Heart right ventricle (tissue), 16 donors: ENCODE data around the gene NPPA. TPM values are rescaled to one million over a fixed set of nuclear protein-coding genes. Genes with fewer than 3 reads are reported as not detected.
"Not testable (repeated sequence)": the region's sequence is repeated elsewhere in the genome, so short reads cannot be mapped to it uniquely, and the experiment has no call there.

Experiments
- ATAC-seq, 8 donors: fragments of 200-7000 bp; cut with Tn5 transposase; one replicate each; pipeline ENCODE4 v1.9.1; 2020; ENCODE audit warnings: mild to moderate bottlenecking in 8 of 8, moderate library complexity in 8 of 8, moderate number of reproducible peaks in 1 of 8
- DNase-seq, 2 donors: peaks; one replicate each; pipeline ENCODE4 v3.0.0-alpha.2; 2020
- H3K27ac ChIP-seq, 10 donors: fragments of 200-600 bp; sonication (generic) in 2 of 10; one replicate each; pipeline versions ENCODE4 v1.5.0 to v1.8.0; 2020 to 2022; ENCODE audit warnings: mild to moderate bottlenecking in 3 of 10
- H3K27me3 ChIP-seq, 7 donors: fragments of 200-600 bp; one replicate each; pipeline ENCODE4 v1.8.0; 2021 to 2022; ENCODE audit warnings: mild to moderate bottlenecking in 2 of 7
- H3K36me3 ChIP-seq, 9 donors: fragments of 200-600 bp; sonication (generic) in 1 of 9; one replicate each; pipeline versions ENCODE4 v1.5.0 to v1.8.0; 2020 to 2022; ENCODE audit warnings: mild to moderate bottlenecking in 2 of 9
- H3K4me1 ChIP-seq, 9 donors: fragments of 200-600 bp; sonication (generic) in 1 of 9; one replicate each; pipeline versions ENCODE4 v1.5.0 to v1.8.0; 2020 to 2022; ENCODE audit warnings: mild to moderate bottlenecking in 4 of 9
- H3K4me3 ChIP-seq, 10 donors: fragments of 200-600 bp; sonication (generic) in 2 of 10; one replicate each; pipeline versions ENCODE4 v1.5.0 to v1.8.0; 2020 to 2022; ENCODE audit warnings: mild to moderate bottlenecking in 7 of 10, moderate library complexity in 2 of 10
- H3K9me3 ChIP-seq, 11 donors: fragments of 200-600 bp in 10 of 11; sonication (generic) in 2 of 11; one replicate each; pipeline versions ENCODE4 v1.5.0 to v1.8.0; 2013 to 2022; ENCODE audit warnings: mild to moderate bottlenecking in 2 of 11, control low read depth in 1 of 11, moderate library complexity in 1 of 11
- WGBS, 2 donors: extraction: QIAGEN DNeasy Blood & Tissue Kit; methylation state at CpG; one replicate each; pipeline ENCODE4 v1.1.7; 2013; ENCODE audit warnings: inconsistent platforms in 1 of 2; 5-methylcytosine and 5-hydroxymethylcytosine counted together
- intact Hi-C, 10 donors: fragments of 100-400 bp; cut with DNase I; formaldehyde crosslinking; loops; one replicate each; pipeline versions ENCODE4 v1.11.1 to v1.14.2; 2022
- long read RNA-seq, 3 donors: library from polyadenylated mRNA; unstranded; transcript quantifications; one replicate each; pipeline ENCODE4 v2.0.0, GENCODE V29; 2020 to 2021
- polyA plus RNA-seq, 2 donors: library from polyadenylated mRNA; stranded (reverse); fragments of 200-250 nt; gene quantifications; one replicate each; pipeline ENCODE4 v1.2.3, GENCODE V29; 2013
- total RNA-seq, 10 donors: library from RNA; stranded (reverse); fragmentation: NEBNext Ultra II Directional in 3 of 10; extraction: Animal tissue kit (Norgen Biotek cat#: 25700) in 3 of 10; gene quantifications; one replicate each; pipeline versions ENCODE4 v1.2.1 to v1.2.4, GENCODE V29; 2021 to 2023
- TF ChIP-seq, protein P1 (sequence below), 9 donors: fragments of 200-600 bp; sonication (generic) in 2 of 9; IDR thresholded peaks; one replicate each; pipeline versions ENCODE4 v1.5.0 to v1.8.0; 2021 to 2022; ENCODE audit warnings: antibody characterized with exemption in 9 of 9, mild to moderate bottlenecking in 5 of 9, moderate library complexity in 1 of 9
- donor health status: Arrhythmogenic right ventricular cardiomyopathy.
- donor health status: ischemic (EF 13 %, LVEDD 7.1; RV severe dilation, severe dysfunction).
- donor health status: healthy with polysubstance abuse.
- donor health status: DM: no; HTN: yes; CAD: no.
- donor health status: DM: no; HTN: no; CAD: no.
- donor health status: ischemic (EF 25% LVEDD 6.9; RV normal size, moderate dysfunction).
- donor health status: ischemic (EF 25% LVEDD 5.7; RV mildly dilated, moderate dysfunction).
- donor health status: healthy.
- donor health status: DM: yes; HTN: yes; CAD: no.
- donor health status: Ischemic cardiomyopathy.
- donor health status: ischemic (EF 35%, LVEDD 5.7; RV mildly dilated, moderate dysfunction).
- donor health status: nonischemic (EF 11% LVEDD 7.7; RV severe dilation, severe dysfunction).
- donor health status: DM: yes; HTN: yes; CAD: no.
- donor health status: PGD.
- donor health status: ischemic (EF 29% LVEDD 5.4; RV normal size, mild dysfunction).
- donor health status: nonischemic (EF 23%, LVEDD 6.1; RV moderate dilation, normal function).

NPPA gene
- 1,000 to 10,000 TPM in 2 of 10 donors, 100 to 1,000 TPM in 5, 10 to 100 TPM in 2, 1 to 10 TPM in 1; 5.8 to 2,762 (median 663) TPM for total RNA-seq
- 1,000 to 10,000 TPM in 1 of 2 donors, 10 to 100 TPM in 1; 16.4 to 2,201 TPM for polyA plus RNA-seq
- long read RNA-seq, donor 1, transcript NPPA-202 (3 exons, 855 nt), result major isoform, 44 of 44 reads
- long read RNA-seq, donor 1, partial matches to known transcripts, result 0 of 44 reads
- long read RNA-seq, donor 1, other reads (novel, unspliced or antisense), result 0 of 44 reads
- long read RNA-seq, donor 2, transcript NPPA-202 (3 exons, 855 nt), result major isoform, 915 of 977 reads
- long read RNA-seq, donor 2, partial matches to known transcripts, result 47 of 977 reads
- long read RNA-seq, donor 2, other reads (novel, unspliced or antisense), result 14 of 977 reads
- long read RNA-seq, donor 3, partial matches to known transcripts, result 0 of 2 reads
- long read RNA-seq, donor 3, other reads (novel, unspliced or antisense), result 0 of 2 reads

DNA sequence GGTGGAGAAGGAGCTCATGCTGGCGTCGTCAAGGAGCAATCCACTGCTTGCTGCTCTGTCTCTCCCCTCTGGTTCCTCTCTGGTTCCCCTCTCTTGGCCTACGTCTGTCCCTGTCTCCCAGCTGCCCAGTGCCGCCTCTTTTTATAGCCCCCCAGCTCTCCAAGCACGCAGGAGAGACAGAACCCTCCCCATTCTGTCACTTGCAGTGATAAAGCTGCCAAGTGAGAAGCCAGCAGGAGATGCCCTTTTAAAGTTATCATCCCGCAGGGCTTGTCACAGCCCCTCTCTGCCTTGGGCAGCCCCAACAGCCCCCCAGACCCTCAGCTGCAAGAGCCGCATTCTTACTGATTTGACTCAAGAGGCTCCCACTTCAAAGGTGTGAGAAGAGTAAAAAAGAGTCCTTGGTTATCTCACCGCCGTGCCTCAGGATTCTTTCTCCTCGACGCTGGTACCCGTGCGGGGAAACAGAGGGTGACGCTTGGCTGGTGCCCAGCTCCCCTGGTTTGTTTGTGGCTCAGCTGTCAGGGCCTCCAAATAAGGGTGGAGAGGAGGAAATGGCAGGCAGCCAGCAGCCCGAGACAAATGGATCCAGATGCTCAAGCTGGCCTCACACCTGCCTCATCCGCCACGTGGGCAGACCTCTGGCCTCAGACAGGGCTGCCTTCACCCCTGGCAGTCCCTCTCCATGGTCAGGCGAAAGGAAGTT, at the start of gene NPPA:
NPPA (minus strand) TSS at position 117 of the 706 bp plus-strand sequence; CDS start at position 18, 99 bp downstream.
- Histone ChIP-seq H3K4me1 (peaks cover 0 to 20% (median 5%) of the 10 kb centered on the region in 9 donors), H3K27ac (peak within 1 kb of the TSS in 2 of 10 donors; percentile 43 to 68), H3K36me3 (peaks cover 0 to 50% (median 3%) of the 10 kb centered on the region in 9 donors), H3K4me3 (peak within 1 kb of the TSS in 3 of 10 donors; percentile 7 to 40 (median 35)), H3K9me3 (no peaks in the 10 kb centered on the region), H3K27me3 (no peaks in the 10 kb centered on the region)
- TF ChIP-seq, protein P1, sequence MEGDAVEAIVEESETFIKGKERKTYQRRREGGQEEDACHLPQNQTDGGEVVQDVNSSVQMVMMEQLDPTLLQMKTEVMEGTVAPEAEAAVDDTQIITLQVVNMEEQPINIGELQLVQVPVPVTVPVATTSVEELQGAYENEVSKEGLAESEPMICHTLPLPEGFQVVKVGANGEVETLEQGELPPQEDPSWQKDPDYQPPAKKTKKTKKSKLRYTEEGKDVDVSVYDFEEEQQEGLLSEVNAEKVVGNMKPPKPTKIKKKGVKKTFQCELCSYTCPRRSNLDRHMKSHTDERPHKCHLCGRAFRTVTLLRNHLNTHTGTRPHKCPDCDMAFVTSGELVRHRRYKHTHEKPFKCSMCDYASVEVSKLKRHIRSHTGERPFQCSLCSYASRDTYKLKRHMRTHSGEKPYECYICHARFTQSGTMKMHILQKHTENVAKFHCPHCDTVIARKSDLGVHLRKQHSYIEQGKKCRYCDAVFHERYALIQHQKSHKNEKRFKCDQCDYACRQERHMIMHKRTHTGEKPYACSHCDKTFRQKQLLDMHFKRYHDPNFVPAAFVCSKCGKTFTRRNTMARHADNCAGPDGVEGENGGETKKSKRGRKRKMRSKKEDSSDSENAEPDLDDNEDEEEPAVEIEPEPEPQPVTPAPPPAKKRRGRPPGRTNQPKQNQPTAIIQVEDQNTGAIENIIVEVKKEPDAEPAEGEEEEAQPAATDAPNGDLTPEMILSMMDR (IDR thresholded peaks at IDR 0.05), result no peak
- intact Hi-C loops, result loop anchor here in 2 of 10 donors (10.0 kb wide), 2 partner anchors 117 to 177 kb away; no protein-coding TSS in a partner anchor
- 32 to 40% methylated on average over 18 of the region's 18 CpGs for WGBS, 2 donors
- peak in 6 of 8 donors; percentile 25 to 62 (median 58) for ATAC-seq
- peak in 1 of 2 donors; percentile 23 for DNase-seq

DNA sequence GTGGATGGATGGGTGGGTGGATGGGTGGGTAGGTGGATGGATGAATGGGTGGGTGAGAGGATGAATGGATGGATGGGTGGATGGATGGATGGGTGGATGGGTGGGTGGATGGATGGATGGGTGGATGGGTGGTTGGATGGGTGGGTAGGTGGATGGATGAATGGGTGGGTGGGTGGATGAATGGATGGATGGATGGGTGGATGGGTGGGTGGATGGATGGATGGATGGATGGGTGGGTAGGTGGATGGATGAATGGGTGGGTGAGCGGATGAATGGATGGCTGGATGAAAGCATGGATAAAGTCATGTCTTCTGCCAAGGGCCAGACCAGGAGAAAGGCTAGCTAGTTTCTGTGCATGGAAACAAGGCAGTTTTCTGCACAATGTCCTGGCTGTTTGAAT, 46.9 kb upstream of the NPPA start:
- H3K9me3 ChIP-seq, H3K27ac ChIP-seq, ATAC-seq, H3K4me3 ChIP-seq, H3K36me3 ChIP-seq, H3K4me1 ChIP-seq, DNase-seq: not testable (repeated sequence)
- intact Hi-C loops, result loop anchor here in 8 of 10 donors (1.0 to 10.0 kb wide), 4 partner anchors 54 to 140 kb away; no protein-coding TSS in a partner anchor
- 52 to 75% methylated on average over 1 of the region's 1 CpG for WGBS, 2 donors
- H3K27me3 ChIP-seq, result peaks cover 10 to 47% (median 42%) of the 10 kb centered on the region in 7 donors

DNA sequence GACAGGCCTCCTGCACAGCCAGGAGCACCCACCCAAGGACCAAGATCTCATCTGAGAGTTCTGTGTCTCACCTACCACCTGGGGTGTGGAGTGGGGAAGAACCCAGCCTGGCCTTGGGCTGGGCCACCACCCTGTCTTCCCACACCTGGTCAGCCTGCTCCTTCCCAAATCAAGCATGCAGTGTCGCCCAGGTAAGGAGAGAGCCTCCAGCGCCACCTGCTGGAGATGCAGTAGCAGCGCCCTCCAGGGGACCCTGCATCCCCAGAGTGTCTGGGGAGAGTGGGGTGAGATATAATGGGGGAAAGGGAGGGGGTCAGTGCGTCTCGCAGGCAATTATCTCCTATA, 46.3 kb upstream of the NPPA start:
- no peak overlapping the region for H3K4me3 ChIP-seq
- peaks cover 10 to 41% (median 36%) of the 10 kb centered on the region in 7 donors for H3K27me3 ChIP-seq
- H3K4me1 ChIP-seq, result peaks cover 0 to 9% (median 0%) of the 10 kb centered on the region in 9 donors
- intact Hi-C loops, result loop anchor here (1.0 to 10.0 kb wide), 4 partner anchors 53 to 141 kb away; no protein-coding TSS in a partner anchor
- ATAC-seq, result peak; percentile 82 to 94 (median 90)
- H3K36me3 ChIP-seq, result no peaks in the 10 kb centered on the region
- no peaks in the 10 kb centered on the region for H3K9me3 ChIP-seq
- DNase-seq, result peak; percentile 64 to 76
- no peak overlapping the region for H3K27ac ChIP-seq
- WGBS, 2 donors, result 1% methylated on average over 5 of the region's 5 CpGs
- TF ChIP-seq, protein P1 (IDR thresholded peaks at IDR 0.05), result peak; percentile 86 to 93 (median 90)

DNA sequence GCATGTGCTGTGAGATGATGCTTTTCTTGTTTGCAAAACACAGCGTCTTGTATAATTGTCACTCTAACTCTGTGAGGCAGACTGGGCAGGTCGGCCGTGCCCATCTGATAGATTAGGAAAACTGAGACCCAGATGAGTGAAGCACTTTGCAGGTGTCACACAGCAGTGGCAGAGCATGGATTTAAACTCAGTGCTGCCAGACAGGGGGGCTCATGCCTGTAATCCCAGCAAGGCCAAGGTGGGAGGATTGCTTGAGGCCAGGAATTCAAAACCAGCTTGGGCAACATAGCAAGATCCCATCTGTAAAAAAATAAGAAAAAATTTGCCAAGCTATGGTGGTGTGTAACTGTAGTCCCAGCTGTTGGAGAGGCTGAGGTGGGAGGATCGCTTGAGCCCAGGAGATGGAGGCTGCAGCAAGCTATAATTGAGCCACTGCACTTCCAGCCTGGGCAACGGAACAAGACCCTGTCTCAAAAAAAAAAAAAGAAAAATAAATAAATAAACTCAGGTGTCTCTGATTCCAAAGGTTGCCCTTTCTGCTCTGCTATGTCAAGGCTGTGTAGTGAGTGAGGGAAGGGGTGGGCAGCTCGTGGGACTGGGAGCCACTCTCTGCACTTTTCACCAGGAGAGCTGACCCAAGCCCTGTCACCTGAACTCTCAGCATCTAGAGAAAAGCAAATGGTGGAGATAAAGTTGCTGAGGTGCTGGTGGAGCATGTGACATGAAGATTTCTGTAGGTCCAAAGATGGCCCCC, 44.0 kb upstream of the NPPA start:
- intact Hi-C loops, result loop anchor here in 3 of 10 donors (2.0 to 10.0 kb wide), 2 partner anchors 53 to 143 kb away; no protein-coding TSS in a partner anchor
- WGBS, 2 donors, result 87 to 89% methylated on average over 6 of the region's 6 CpGs
- TF ChIP-seq, protein P1 (IDR thresholded peaks at IDR 0.05), result no peak
- Histone ChIP-seq H3K27ac (no peak overlapping the region), H3K27me3 (peaks cover 0 to 18% (median 13%) of the 10 kb centered on the region in 7 donors), H3K9me3 (no peaks in the 10 kb centered on the region), H3K4me1 (peaks cover 5 to 21% (median 16%) of the 10 kb centered on the region in 9 donors), H3K4me3 (no peak overlapping the region), H3K36me3 (no peaks in the 10 kb centered on the region)
- ATAC-seq (no peak), DNase-seq (no peak)
